NCI-H446 treated with DMSO at 0.1 percent for 48 hours (cell line): Measurements from ENCODE around the gene NXN.
A peak's percentile ranks its signal among the peaks of the same experiment; 100 is the strongest.
"Not testable (repeated sequence)": the region's sequence is repeated elsewhere in the genome, so short reads cannot be mapped to it uniquely, and the experiment has no call there.

Experiments used
- DNase-seq: peaks from one replicate; lab custom pipeline; 2025; lab: John Stamatoyannopoulos, UW

NXN gene

GRCh38 chr17:887551-888209 is 91.9 kb downstream of the NXN start:
- DNase-seq = no peak

GRCh38 chr17:885971-886571 is 93.5 kb downstream of the NXN start:
- no peak for DNase-seq

GRCh38 chr17:883586-883962 is 96.0 kb downstream of the NXN start:
- no peak for DNase-seq

- no peak for DNase-seq
These were observed 96.6 kb downstream of the NXN start for GRCh38 chr17:882827-883585.

- no peak for DNase-seq
These were observed 97.8 kb downstream of the NXN start for GRCh38 chr17:881778-882177.

GRCh38 chr17:880443-881269 is 98.9 kb downstream of the NXN start:
- no peak for DNase-seq

GRCh38 chr17:879546-880442 is 99.8 kb downstream of the NXN start:
- DNase-seq = peak; percentile 4

GRCh38 chr17:877630-878029 is 101.9 kb downstream of the NXN start:
- DNase-seq = no peak

GRCh38 chr17:876272-876671 is 103.3 kb downstream of the NXN start:
- DNase-seq = no peak

GRCh38 chr17:874590-874989 is 105.0 kb downstream of the NXN start:
- DNase-seq = not testable (repeated sequence)

- no peak for DNase-seq
These were observed 106.7 kb downstream of the NXN start for GRCh38 chr17:872855-873254.

GRCh38 chr17:871751-872519 is 107.6 kb downstream of the NXN start:
- no peak for DNase-seq

- DNase-seq = no peak
These were observed 109.7 kb downstream of the NXN start for GRCh38 chr17:869567-870525.

GRCh38 chr17:869086-869485 is 110.5 kb downstream of the NXN start:
- no peak for DNase-seq

GRCh38 chr17:867896-868489 is 111.6 kb downstream of the NXN start:
- DNase-seq = no peak

- DNase-seq = not testable (repeated sequence)
These were observed 112.3 kb downstream of the NXN start for GRCh38 chr17:867238-867637.

- DNase-seq = no peak
These were observed 112.9 kb downstream of the NXN start for GRCh38 chr17:866568-867103.

GRCh38 chr17:864315-864714 is 115.3 kb downstream of the NXN start:
- DNase-seq = no peak

- DNase-seq = no peak
These were observed 115.7 kb downstream of the NXN start for GRCh38 chr17:863880-864279.
